NCI-H82 treated with DMSO at 0.1 percent for 48 hours (cell line): ENCODE measurements around the gene VPS33B.

Experiments
- DNase-seq: peaks from one replicate; lab custom pipeline; 2025; ENCODE audit not compliant: unreplicated experiment; lab: John Stamatoyannopoulos, UW

Gene VPS33B

GRCh38 chr15:90986790-90987507, 35.4 kb downstream of the VPS33B start:
- no peak for DNase-seq

- no peak for DNase-seq
Measured at GRCh38 chr15:90982135-90982534, 40.3 kb downstream of the VPS33B start.

- no peak for DNase-seq
Measured at GRCh38 chr15:90981681-90982080, 40.7 kb downstream of the VPS33B start.

- DNase-seq: no peak
Measured at GRCh38 chr15:90979582-90979981, 42.8 kb downstream of the VPS33B start.

- DNase-seq: no peak
Measured at GRCh38 chr15:90974216-90974615, 48.2 kb downstream of the VPS33B start.

GRCh38 chr15:90972133-90972532, 50.3 kb downstream of the VPS33B start:
- no peak for DNase-seq

- no peak for DNase-seq
Measured at GRCh38 chr15:90970274-90970673, 52.1 kb downstream of the VPS33B start.

GRCh38 chr15:90968434-90968833, 54.0 kb downstream of the VPS33B start:
- no peak for DNase-seq

GRCh38 chr15:90967206-90967605, 55.2 kb downstream of the VPS33B start:
- no peak for DNase-seq

GRCh38 chr15:90966262-90966661, 56.1 kb downstream of the VPS33B start:
- DNase-seq: no peak

GRCh38 chr15:90962021-90962420, 60.4 kb downstream of the VPS33B start:
- no peak for DNase-seq

GRCh38 chr15:90960298-90961091, 61.9 kb downstream of the VPS33B start:
- no peak for DNase-seq

- no peak for DNase-seq
Measured at GRCh38 chr15:90959894-90960293, 62.5 kb downstream of the VPS33B start.

GRCh38 chr15:90959028-90959595, 63.3 kb downstream of the VPS33B start:
- DNase-seq: no peak

GRCh38 chr15:90957791-90958190, 64.6 kb downstream of the VPS33B start:
- no peak for DNase-seq

- DNase-seq: no peak
Measured at GRCh38 chr15:90957031-90957790, 65.2 kb downstream of the VPS33B start.

GRCh38 chr15:90956274-90957030, 65.9 kb downstream of the VPS33B start:
- peak; percentile 6 for DNase-seq

- DNase-seq: no peak
Measured at GRCh38 chr15:90955624-90956273, 66.6 kb downstream of the VPS33B start.

- DNase-seq: peak; percentile 71
Measured at GRCh38 chr15:90954712-90955623, 67.4 kb downstream of the VPS33B start, which contains the start of gene RCCD1. TSS of gene RCCD1 (plus strand) at chr15:90954884. CDS start at chr15:90956735, 1,851 bp downstream.
